Keratinocyte (primary cell): Measurements from ENCODE around the gene FRMPD2.

ENCODE experiments used
- CTCF ChIP-seq, 3 experiments: IDR thresholded peaks in 1 of 3; conservative IDR thresholded peaks in 1 of 3; optimal IDR thresholded peaks in 1 of 3; 2 replicates in 2 of 3; 3 replicates in 1 of 3; pipeline versions ENCODE3 to v1.5.1; 2011; ENCODE audit warnings: low read length in 3 of 3, mild to moderate bottlenecking in 3 of 3, moderate library complexity in 2 of 3, control low read depth in 1 of 3, inconsistent platforms in 1 of 3; ENCODE audit not compliant: insufficient read depth in 2 of 3; ENCODE audit errors: extremely low read depth in 1 of 3
- EZH2 ChIP-seq: IDR thresholded peaks from one replicate; pipeline ENCODE4 v1.6.1; 2012; ENCODE audit warnings: inconsistent platforms, mild to moderate bottlenecking, low read length, moderate library complexity

DNA sequence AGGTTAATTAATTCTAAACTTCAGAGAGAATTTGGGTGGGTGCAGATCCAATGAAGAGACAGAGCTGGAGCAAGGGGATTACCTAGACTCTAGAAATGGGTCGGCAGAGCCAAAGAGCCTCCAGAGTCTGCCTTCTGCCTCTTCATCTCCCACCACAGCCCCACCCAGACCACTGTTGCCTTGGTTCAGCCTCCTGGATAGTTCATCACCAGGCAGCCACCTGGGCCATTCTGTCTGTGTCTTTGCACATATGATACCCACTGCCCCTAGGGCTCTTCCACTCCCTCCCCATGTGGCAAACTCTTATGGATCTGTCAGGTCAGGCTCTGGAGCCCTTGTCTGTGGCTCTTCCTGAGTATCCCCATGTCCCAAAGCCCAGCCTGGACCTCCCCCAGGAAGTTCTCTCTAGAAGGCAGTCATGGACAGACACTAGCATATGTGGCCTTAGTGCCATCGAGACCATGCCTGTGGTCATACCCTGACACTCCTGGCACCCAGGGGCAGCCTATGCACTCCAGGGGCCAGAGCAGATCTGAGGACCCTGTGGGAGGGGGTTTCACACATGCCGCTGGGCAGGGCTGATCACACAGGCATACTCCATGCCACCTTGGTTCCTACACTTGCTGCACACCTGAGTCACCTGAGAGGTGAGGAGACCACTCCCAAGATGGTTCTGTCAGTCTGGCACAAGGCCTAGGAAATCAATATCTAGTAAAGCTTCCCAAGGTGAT lies 41.6 kb downstream of the FRMPD2 start:
- TF ChIP-seq CTCF (optimal IDR thresholded peaks at IDR 0.05 in 1 of 3, IDR thresholded peaks at IDR 0.05 in 1 of 3, conservative IDR thresholded peaks at IDR 0.05 in 1 of 3; ENCODE audit: extremely low read depth in 1 of 3, insufficient read depth in 2 of 3, low read length in 3 of 3) (no peak), EZH2 (no peak)
